ENCODE results near the gene OCA2.

DNA sequence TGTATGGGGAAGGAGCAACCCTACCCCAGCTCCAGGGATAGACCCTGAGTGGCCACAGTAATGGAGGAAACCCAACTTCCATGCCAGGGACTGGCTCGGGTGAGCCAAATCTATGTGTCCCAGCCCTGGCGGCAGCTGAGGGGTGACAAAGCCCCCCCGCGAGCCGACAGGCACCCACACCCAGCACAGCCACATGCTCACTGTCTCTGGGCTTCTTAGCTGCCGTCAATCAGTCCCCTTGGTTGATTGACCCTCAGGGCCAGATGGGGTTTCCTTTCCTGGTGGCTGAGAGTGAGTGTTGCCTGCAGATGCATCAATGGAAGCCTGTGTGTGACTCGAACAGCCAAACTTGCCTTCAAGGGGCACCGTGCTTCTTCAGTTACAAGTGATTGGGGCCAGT, 2.1 kb upstream of the OCA2 start:
- TF ChIP-seq, protein P1, sequence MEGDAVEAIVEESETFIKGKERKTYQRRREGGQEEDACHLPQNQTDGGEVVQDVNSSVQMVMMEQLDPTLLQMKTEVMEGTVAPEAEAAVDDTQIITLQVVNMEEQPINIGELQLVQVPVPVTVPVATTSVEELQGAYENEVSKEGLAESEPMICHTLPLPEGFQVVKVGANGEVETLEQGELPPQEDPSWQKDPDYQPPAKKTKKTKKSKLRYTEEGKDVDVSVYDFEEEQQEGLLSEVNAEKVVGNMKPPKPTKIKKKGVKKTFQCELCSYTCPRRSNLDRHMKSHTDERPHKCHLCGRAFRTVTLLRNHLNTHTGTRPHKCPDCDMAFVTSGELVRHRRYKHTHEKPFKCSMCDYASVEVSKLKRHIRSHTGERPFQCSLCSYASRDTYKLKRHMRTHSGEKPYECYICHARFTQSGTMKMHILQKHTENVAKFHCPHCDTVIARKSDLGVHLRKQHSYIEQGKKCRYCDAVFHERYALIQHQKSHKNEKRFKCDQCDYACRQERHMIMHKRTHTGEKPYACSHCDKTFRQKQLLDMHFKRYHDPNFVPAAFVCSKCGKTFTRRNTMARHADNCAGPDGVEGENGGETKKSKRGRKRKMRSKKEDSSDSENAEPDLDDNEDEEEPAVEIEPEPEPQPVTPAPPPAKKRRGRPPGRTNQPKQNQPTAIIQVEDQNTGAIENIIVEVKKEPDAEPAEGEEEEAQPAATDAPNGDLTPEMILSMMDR (IDR thresholded peaks at IDR 0.05; ENCODE audit: low read depth, low read length), result no peak
- no peak for TF ChIP-seq EZH2phosphoT487 (IDR thresholded peaks at IDR 0.05; ENCODE audit: low read depth)
